ENCODE results near the gene SPI1.

DNA sequence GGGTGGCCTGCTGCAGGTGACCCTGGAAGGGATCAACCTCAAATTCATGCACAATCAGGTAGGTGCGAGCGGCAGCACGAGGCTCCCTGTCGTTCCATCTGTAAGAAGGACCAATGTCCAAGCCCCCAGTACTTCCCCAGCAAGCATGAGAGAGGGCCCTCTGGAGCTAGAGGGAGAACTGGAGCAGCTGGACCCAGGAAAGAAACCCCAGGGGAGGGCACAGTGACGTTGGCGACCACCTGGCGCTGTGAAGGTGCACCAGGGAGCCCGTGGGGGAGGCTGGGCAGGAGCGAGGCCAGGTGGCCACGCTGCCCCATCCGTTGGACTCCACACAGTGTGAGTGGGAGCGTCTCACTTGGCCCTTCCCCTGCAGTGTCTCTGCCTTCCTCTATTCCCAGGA, 53.8 kb downstream of the SPI1 start:
- TF ChIP-seq POLR2A (IDR thresholded peaks at IDR 0.05; ENCODE audit: extremely low read depth, insufficient read length) = no peak
- TF ChIP-seq, protein P1, sequence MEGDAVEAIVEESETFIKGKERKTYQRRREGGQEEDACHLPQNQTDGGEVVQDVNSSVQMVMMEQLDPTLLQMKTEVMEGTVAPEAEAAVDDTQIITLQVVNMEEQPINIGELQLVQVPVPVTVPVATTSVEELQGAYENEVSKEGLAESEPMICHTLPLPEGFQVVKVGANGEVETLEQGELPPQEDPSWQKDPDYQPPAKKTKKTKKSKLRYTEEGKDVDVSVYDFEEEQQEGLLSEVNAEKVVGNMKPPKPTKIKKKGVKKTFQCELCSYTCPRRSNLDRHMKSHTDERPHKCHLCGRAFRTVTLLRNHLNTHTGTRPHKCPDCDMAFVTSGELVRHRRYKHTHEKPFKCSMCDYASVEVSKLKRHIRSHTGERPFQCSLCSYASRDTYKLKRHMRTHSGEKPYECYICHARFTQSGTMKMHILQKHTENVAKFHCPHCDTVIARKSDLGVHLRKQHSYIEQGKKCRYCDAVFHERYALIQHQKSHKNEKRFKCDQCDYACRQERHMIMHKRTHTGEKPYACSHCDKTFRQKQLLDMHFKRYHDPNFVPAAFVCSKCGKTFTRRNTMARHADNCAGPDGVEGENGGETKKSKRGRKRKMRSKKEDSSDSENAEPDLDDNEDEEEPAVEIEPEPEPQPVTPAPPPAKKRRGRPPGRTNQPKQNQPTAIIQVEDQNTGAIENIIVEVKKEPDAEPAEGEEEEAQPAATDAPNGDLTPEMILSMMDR (IDR thresholded peaks at IDR 0.05; ENCODE audit: low read depth, low read length) = no peak
- TF ChIP-seq, protein P2, sequence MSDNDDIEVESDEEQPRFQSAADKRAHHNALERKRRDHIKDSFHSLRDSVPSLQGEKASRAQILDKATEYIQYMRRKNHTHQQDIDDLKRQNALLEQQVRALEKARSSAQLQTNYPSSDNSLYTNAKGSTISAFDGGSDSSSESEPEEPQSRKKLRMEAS (IDR thresholded peaks at IDR 0.05; ENCODE audit: low read depth, low read length) = no peak
